ENCODE measurements around the gene PDE8B. TPM values are rescaled to one million over a fixed set of nuclear protein-coding genes. Genes with fewer than 3 reads are reported as not detected.

The PDE8B gene
- total RNA-seq, 3 donors from 2014 or later: 4.9 to 57.1 (median 8.6) TPM

- Histone ChIP-seq H3K9me3 (no peaks in the 10 kb centered on the region), H3K27ac (no peak overlapping the region), H3K4me1 (no peaks in the 10 kb centered on the region), H3K27me3 (no peaks in the 10 kb centered on the region), H3K36me3 (no peaks in the 10 kb centered on the region), H3K4me3 (no peak overlapping the region)
- intact Hi-C loops (cut with DNase I; ENCODE audit: low total_unique reads): no loop called here
- no peak for TF ChIP-seq CTCF (IDR thresholded peaks at IDR 0.05)
- no peak for TF ChIP-seq POLR2A (IDR thresholded peaks at IDR 0.05)
- DNase-seq (ENCODE audit: low spot score in 2 of 2): no peak
Measured at GRCh38 chr5:77298146-77298545, 87.7 kb downstream of the PDE8B start.

- H3K9me3 ChIP-seq: no peaks in the 10 kb centered on the region
- intact Hi-C loops (cut with DNase I; ENCODE audit: low total_unique reads): no loop called here
- no peak overlapping the region for H3K27ac ChIP-seq
- no peak for TF ChIP-seq POLR2AphosphoS5 (IDR thresholded peaks at IDR 0.05)
- H3K27me3 ChIP-seq: no peaks in the 10 kb centered on the region
- H3K4me3 ChIP-seq: no peak overlapping the region
- no peaks in the 10 kb centered on the region for H3K36me3 ChIP-seq
- H3K4me1 ChIP-seq: no peaks in the 10 kb centered on the region
- DNase-seq (ENCODE audit: low spot score in 2 of 2): no peak
Measured at GRCh38 chr5:77300451-77300850, 90.0 kb downstream of the PDE8B start.

- no peak for TF ChIP-seq CTCF (IDR thresholded peaks at IDR 0.05)
- no peak for TF ChIP-seq POLR2AphosphoS5 (IDR thresholded peaks at IDR 0.05)
- TF ChIP-seq POLR2A (IDR thresholded peaks at IDR 0.05): no peak
- no peaks in the 10 kb centered on the region for H3K4me1 ChIP-seq
- no peaks in the 10 kb centered on the region for H3K27me3 ChIP-seq
- intact Hi-C loops (cut with DNase I; ENCODE audit: low total_unique reads): no loop called here
- no peak for DNase-seq (ENCODE audit: low spot score in 2 of 2)
- no peak overlapping the region for H3K27ac ChIP-seq
- H3K36me3 ChIP-seq: no peaks in the 10 kb centered on the region
- no peak overlapping the region for H3K4me3 ChIP-seq
- H3K9me3 ChIP-seq: no peaks in the 10 kb centered on the region
Measured at GRCh38 chr5:77301447-77301883, 91.0 kb downstream of the PDE8B start.

GRCh38 chr5:77302247-77302646 is 91.8 kb downstream of the PDE8B start:
- Histone ChIP-seq H3K4me1 (no peaks in the 10 kb centered on the region), H3K9me3 (no peaks in the 10 kb centered on the region), H3K27me3 (no peaks in the 10 kb centered on the region), H3K36me3 (no peaks in the 10 kb centered on the region), H3K4me3 (no peak overlapping the region), H3K27ac (no peak overlapping the region)
- intact Hi-C loops (cut with DNase I; ENCODE audit: low total_unique reads): loop anchor here (2.0 kb wide), 1 partner anchor 65 kb away; no protein-coding TSS in a partner anchor
- TF ChIP-seq CTCF (IDR thresholded peaks at IDR 0.05): no peak
- TF ChIP-seq POLR2AphosphoS5 (IDR thresholded peaks at IDR 0.05): no peak
- TF ChIP-seq POLR2A (IDR thresholded peaks at IDR 0.05): no peak
- no peak for DNase-seq (ENCODE audit: low spot score in 2 of 2)

- no peak for TF ChIP-seq CTCF (IDR thresholded peaks at IDR 0.05)
- TF ChIP-seq POLR2AphosphoS5 (IDR thresholded peaks at IDR 0.05): no peak
- no peak for TF ChIP-seq POLR2A (IDR thresholded peaks at IDR 0.05)
- DNase-seq (ENCODE audit: low spot score in 2 of 2): no peak
- Histone ChIP-seq H3K27me3 (no peaks in the 10 kb centered on the region), H3K4me1 (no peaks in the 10 kb centered on the region), H3K9me3 (no peaks in the 10 kb centered on the region), H3K36me3 (no peaks in the 10 kb centered on the region), H3K27ac (no peak overlapping the region), H3K4me3 (no peak overlapping the region)
- intact Hi-C loops (cut with DNase I; ENCODE audit: low total_unique reads): loop anchor here (2.0 kb wide), 1 partner anchor 64 kb away; no protein-coding TSS in a partner anchor
Measured at GRCh38 chr5:77302653-77303052, 92.2 kb downstream of the PDE8B start.

GRCh38 chr5:77304388-77304787 is 93.9 kb downstream of the PDE8B start:
- TF ChIP-seq POLR2A (IDR thresholded peaks at IDR 0.05) (no peak), CTCF (IDR thresholded peaks at IDR 0.05) (no peak), POLR2AphosphoS5 (IDR thresholded peaks at IDR 0.05) (no peak)
- Histone ChIP-seq H3K4me3 (no peak overlapping the region), H3K27ac (no peak overlapping the region), H3K9me3 (no peaks in the 10 kb centered on the region), H3K36me3 (no peaks in the 10 kb centered on the region), H3K27me3 (no peaks in the 10 kb centered on the region), H3K4me1 (no peaks in the 10 kb centered on the region)
- intact Hi-C loops (cut with DNase I; ENCODE audit: low total_unique reads): no loop called here
- no peak for DNase-seq (ENCODE audit: low spot score in 2 of 2)
